ENCODE results near the gene DARS1.

Gene DARS1

DNA sequence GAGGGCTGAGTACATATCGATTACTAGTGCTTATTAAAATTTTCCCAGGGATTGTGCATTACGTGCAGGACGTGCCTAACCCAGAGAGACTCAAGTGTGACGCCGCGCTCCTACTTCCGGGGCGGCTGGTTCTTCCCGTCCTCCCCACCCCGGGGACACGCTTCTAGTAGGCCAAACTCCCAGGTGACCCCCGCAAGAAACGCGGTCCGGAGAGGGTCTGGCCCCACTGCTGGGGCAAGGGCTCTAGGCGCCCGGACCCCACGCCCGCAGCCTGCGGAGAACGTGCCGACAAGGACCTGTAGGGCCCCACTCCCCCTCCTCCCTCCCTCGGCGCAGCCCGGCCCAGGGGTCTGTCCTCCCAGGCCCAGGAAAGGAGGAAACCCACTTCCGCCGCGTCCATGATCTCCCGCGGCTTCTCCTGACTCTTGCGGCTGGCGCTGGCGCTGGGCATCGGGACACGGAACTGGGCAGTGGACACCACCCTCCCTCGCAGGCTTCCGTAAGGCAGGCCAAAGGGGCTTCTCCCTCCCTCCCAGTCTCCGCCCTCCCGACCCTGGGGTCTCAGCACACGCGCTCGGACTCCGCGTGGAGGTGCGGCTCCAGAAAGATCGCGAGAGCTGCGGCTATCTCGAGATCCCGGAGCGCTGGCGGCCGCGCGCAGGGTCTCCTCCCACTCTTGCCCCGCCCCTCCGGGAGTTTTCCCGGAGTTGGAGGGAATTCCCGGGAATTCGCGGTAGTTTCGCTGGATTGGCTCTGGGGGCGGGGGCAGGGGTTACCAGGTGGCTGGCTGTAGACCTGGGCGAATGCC, at the start of gene DARS1:
Gene DARS1, minus strand, starts transcription at position 609 of the 808 bp plus-strand sequence. Its CDS starts 158 bp downstream, at position 451.
- peak; percentile 91 for DNase-seq

DNA sequence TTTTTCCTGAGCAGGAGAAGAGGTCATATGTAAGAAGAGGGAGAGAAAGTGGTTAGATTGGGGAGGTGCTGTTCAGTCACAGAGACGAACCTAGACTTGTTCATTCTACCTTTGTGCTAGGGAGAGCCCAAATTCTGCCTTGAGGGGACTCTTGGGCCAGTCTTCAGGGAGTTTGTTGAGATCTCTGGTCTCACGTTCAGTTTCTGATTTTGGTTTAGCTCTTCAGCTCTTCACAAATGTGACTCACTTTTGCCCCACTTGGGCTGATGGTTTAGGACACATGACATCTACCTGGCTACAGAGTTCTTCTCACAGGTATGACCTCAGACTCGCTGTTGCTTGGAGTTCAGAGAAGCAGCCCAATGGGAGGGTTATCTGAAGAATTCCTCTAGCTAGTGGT, 49.2 kb upstream of the DARS1 start:
- DNase-seq, result no peak

GRCh38 chr2:136032817-136033535, 47.5 kb upstream of the DARS1 start:
- no peak for DNase-seq

DNA sequence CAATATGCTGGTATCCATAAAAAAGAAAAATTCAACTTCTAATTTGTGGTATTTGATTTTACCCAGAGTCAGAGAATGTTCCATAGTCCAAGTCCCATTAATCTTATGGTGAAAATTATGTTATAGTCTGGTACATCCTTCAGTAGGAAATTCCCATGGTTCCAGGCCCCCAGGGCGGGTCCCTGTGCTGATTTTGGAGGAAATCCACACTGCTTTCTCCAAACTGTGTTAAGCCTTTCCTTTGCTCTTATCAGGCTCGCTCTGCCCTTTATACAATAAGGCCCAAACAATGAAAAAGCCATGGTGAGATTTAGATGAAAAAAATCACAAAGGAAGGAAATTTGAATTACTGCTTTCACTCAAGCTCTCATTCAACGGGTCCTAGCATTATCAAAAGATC, 46.8 kb upstream of the DARS1 start:
- no peak for DNase-seq

- DNase-seq, result no peak
Observed at GRCh38 chr2:136031711-136032110, 46.3 kb upstream of the DARS1 start.

DNA sequence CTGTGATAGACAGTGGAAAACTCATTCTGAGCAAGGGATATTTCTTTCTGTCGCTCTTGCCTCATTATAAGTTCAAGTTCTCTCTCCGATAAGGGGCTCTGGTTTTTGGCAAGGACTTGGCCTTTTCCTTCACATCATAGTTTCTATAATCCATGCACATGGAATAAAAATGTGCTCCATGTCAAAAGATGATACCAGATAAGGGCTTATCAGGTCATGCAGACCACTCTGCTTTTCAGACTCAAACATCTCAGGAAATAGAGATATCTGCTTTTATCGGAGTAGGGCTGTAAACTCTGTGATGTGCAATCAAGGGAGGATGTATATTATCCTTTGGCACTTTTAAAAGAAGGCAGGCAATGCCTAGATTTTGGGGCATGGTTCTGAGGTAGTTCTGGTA, 45.0 kb upstream of the DARS1 start:
- no peak for DNase-seq

- DNase-seq, result no peak
Observed at GRCh38 chr2:136029149-136029548, 43.7 kb upstream of the DARS1 start.

DNA sequence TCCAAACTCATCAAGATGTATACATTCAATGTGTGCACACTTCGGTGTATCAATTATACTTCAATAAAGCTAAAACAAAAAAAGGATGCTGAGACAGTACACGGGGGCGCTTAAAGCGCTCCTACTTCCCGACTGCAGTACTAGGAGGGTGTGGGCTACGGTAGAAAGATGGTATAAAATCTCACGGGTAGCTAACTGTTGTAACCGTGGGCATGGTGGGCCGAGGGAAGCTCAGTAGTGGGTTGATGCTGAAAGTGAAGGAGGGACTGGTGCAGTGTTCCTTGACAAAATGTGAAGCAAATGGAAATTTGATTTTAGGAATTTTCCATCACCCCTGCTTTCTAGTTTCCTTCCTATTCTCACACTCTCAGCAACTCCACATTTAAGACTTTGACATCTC, 42.6 kb upstream of the DARS1 start:
- DNase-seq, result no peak

GRCh38 chr2:136027112-136027511, 41.7 kb upstream of the DARS1 start:
- DNase-seq, result no peak

DNA sequence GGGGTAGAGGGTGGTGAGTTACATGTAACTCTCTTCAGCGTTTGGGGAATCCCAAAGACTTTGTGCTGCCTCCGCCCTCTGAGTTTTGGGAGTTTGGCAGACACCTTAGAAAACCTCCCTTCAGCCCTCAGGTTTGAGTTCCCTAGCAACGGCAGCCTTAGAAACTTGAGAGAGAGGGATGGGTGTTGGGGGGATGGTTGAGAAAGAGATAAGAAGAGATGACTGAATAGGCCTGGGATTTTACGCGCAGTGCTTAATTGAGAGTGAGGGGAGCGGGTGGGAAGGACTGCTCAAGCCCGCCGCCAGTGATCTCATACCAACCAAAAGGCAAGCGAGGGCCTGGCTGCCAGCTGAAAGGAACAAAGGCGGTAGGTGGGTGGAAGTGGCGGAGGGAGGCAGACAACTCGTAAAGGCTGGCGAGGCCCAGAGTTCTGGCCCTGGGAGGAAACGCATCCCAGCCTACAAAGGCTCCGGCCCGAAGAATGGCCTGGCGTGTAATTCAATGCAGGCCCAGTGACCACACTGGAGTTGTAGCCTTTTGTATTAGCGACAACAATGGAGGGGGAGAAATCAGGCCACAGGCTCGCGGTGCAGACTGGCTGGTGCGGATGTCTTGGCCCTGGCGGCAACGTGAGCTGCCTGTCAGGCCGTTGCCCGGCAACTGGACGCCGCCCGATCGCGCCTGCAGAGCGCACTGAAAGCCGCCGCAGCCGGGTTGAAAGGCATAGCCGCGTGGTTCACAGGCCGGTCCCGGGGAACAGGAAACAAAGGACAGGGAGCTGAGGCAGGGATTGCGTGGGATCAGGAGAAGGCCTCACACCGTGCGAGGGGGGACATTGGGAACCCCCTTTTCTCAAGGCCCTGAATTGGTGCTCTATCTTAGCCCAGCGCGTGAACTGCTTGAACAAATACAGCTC, 39.9 kb upstream of the DARS1 start:
- peak; percentile 65 for DNase-seq

DNA sequence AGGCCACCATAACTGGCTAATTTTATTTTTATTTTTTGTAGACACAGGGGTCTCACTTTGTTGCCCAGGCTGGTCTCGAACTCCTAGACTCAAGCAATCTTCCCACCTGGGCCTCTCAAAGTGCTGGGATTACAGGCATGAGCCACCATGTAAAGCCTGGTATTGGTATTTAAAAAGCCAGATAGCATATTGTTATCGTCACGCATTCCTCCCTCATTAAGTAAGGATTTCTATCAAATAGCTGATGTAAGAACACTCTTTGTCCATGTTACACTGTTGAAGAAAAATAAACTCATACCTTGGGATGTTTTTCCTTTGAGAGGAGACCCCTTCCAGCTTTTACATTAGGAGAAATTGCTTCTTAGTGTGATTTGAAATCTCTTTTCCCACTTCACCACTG, 39.2 kb upstream of the DARS1 start:
- no peak for DNase-seq

DNA sequence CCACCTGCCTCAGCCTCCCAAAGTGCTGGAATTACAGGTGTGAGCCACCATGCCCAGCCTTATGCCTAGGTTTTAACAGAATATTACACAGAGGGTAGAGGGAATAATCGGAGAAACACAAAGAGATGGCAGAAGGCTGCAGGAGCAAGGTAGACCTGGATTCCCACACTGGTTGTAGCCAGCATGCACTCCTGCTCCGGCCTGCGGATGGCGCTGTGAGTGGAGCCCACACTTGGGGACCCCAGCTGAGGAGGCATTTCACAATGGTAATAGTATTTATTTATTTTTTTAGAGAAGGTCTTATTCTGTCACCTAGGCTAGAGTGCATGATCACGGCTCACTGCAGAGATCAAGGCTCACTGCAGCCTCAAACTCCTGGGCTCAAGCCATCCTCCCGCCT, 38.8 kb upstream of the DARS1 start:
- no peak for DNase-seq

- DNase-seq, result no peak
Observed at GRCh38 chr2:136023416-136023815, 38.0 kb upstream of the DARS1 start.

DNA sequence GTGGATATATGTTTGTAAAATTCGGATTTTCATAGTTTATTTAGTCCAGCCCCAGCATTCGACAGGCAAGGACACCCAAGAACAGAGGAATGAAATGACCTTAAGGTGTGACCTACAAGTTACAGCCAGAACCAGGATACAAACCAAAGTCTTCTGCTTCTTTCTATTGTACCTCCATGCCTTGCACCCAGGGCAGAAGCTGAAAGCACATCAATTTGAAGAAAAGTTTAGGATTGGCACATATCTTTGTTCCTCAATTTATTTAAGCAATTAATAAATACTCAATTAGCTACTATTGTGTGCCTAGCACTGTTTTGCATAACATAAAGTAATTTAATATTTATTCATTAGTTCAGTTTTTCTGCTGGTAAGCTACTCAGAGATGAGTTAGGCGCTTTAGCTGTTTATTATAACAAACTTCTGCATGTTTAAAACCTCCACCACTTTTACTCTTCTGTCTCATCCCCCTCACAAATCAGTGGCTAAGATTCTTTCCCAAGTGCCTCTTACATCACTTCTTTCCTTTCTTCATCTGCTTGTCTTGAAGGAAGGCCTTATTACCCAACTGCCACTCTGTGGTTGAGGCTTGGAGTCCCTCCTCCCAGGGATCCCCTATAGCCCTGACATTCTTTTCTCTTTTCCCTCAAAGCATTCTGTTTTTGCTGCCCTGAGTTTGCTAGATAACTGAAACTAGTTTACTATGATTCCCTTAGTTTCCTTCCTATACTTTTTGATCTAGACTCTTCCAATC, 37.1 kb upstream of the DARS1 start:
- no peak for DNase-seq

GRCh38 chr2:136021976-136022375, 36.5 kb upstream of the DARS1 start:
- no peak for DNase-seq

- DNase-seq, result no peak
Observed at GRCh38 chr2:136021406-136021805, 36.0 kb upstream of the DARS1 start.

GRCh38 chr2:136020831-136021230, 35.4 kb upstream of the DARS1 start:
- no peak for DNase-seq

GRCh38 chr2:136019825-136020224, 34.4 kb upstream of the DARS1 start:
- no peak for DNase-seq

- DNase-seq, result no peak
Observed at GRCh38 chr2:136019306-136019705, 33.9 kb upstream of the DARS1 start.

GRCh38 chr2:136017786-136018185, 32.4 kb upstream of the DARS1 start:
- DNase-seq, result no peak

DNA sequence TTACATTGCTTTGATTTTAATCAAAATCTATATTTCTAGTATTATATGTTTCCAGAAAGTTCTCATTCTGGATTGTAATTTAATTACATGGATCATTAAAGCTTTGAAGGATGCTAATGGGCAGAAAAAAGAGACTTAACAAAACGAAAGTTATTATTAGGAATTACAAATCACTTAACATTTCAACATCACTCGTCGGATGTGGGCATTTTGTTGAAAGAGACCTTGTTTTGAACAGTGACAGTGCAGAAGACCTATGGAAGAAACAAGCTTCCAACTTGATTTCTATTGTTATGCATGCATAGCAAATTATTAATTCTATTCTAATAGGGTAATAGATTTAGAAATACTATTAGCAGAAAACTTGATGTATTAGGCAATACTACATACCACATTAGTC, 31.4 kb upstream of the DARS1 start:
- DNase-seq, result no peak

DNA sequence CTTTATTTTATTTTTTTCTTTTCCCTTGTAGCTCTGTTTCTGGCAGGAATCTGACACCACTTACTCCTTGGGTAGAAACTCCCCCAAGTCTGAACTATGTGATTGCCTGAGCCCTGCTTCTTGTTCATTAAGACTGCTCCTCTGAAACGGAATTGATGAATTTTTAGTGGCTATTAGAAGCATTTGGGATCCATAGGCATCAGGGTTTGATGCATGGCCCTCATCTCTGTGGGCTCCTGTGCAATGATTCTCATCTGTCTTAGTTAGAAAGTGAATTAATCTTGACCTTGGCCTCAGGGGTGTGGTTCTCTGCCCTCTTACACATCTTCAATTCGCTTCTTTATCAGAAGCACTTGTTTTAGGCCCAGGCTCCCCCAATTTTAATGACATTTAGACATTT, 31.0 kb upstream of the DARS1 start:
- DNase-seq, result no peak

DNA sequence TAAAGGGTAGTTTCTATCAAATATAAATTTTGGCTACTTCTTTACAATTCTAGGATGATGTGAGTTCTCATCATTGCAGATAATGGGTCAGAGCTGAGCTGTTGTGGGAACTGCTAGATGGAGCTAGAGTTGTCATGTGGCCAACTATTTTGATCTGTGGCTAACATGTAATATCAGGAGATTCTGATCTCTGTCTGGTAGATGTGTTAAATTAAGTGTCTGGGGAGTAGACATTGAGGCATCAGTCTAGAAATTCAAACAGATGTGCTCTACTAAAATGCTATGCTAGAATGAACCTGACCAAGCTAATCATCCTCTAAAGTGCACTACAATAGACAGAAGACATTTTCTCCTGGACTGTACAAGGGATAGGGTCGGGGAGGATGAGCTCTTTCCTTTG, 30.3 kb upstream of the DARS1 start:
- no peak for DNase-seq

Measured in activated effector memory CD4-positive, alpha-beta T cell treated with anti-CD3 and anti-CD28 coated beads, Interleukin-2, amount 50 U/mL, for 16 hours (primary cell).